Loucy (cell line): ENCODE data around the gene ATXN7L1.

Experiments
- EZH2phosphoT487 ChIP-seq: fragments of 200-600 bp; IDR thresholded peaks from 2 replicates; pipeline ENCODE4 v1.6.1; 2018; ENCODE audit warnings: antibody characterized with exemption, mild to moderate bottlenecking, moderate library complexity, borderline replicate concordance
- TF ChIP-seq, protein P1 (sequence below): fragments of 200-600 bp; sonication (generic); conservative IDR thresholded peaks from 2 replicates; pipeline ENCODE4 v1.5.1; 2014; ENCODE audit warnings: mild to moderate bottlenecking, antibody characterized with exemption, low read length

GRCh38 chr7:105769901-105770628 is 106.3 kb downstream of the ATXN7L1 start:
- TF ChIP-seq, protein P1, sequence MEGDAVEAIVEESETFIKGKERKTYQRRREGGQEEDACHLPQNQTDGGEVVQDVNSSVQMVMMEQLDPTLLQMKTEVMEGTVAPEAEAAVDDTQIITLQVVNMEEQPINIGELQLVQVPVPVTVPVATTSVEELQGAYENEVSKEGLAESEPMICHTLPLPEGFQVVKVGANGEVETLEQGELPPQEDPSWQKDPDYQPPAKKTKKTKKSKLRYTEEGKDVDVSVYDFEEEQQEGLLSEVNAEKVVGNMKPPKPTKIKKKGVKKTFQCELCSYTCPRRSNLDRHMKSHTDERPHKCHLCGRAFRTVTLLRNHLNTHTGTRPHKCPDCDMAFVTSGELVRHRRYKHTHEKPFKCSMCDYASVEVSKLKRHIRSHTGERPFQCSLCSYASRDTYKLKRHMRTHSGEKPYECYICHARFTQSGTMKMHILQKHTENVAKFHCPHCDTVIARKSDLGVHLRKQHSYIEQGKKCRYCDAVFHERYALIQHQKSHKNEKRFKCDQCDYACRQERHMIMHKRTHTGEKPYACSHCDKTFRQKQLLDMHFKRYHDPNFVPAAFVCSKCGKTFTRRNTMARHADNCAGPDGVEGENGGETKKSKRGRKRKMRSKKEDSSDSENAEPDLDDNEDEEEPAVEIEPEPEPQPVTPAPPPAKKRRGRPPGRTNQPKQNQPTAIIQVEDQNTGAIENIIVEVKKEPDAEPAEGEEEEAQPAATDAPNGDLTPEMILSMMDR, result no peak
- no peak for TF ChIP-seq EZH2phosphoT487
